AG04449 (cell line): Measurements from ENCODE around the gene AP5B1.

Source experiments
- CTCF ChIA-PET: fragments of 350-600 bp; formaldehyde crosslinking; extraction: SDS; loops from one replicate; lab custom pipeline; 2021; ENCODE audit warnings: antibody characterized with exemption; lab: Yijun Ruan, JAX
- POLR2A ChIA-PET: fragments of 400-600, 350-600 bp; formaldehyde crosslinking; extraction: SDS; loops from one replicate; lab custom pipeline; 2020; ENCODE audit warnings: antibody characterized with exemption, inconsistent platforms; lab: Yijun Ruan, JAX
- DNase-seq: peaks from one replicate; pipeline ENCODE4 v3.0.0-alpha.2; 2010; ENCODE audit warnings: low read depth, low spot score
- H3K4me3 ChIP-seq: 2 replicates; pipeline ENCODE4 v1.5.1; 2011; ENCODE audit warnings: low read depth, mild to moderate bottlenecking, control low read depth, low read length
- TF ChIP-seq, protein P1 (sequence below): IDR thresholded peaks from one replicate; pipeline ENCODE4 v1.5.1; 2011; ENCODE audit warnings: mild to moderate bottlenecking, moderate library complexity, low read length, control low read depth, inconsistent platforms; ENCODE audit not compliant: insufficient read depth; ENCODE audit errors: missing control alignments

The AP5B1 gene

DNA sequence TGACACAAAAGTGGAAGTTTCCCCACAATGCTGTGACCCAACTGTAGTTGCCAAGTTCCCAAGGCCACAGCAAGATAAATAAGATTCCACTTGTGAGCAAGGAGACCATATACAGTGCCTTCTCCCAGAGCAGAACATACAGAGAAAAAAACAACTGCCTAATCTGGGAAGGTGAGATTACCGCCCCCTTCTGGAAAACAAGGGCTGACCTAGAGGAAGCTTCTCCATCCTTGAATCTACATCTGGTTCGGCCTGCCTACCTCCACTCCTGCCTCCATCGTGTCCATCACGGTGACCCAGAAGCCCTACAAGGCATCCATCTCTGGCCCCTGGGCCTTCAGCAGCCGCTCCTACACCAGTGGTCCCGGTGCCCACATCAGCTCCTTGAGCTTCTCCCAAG lies 54.1 kb downstream of the AP5B1 start:
- TF ChIP-seq, protein P1, sequence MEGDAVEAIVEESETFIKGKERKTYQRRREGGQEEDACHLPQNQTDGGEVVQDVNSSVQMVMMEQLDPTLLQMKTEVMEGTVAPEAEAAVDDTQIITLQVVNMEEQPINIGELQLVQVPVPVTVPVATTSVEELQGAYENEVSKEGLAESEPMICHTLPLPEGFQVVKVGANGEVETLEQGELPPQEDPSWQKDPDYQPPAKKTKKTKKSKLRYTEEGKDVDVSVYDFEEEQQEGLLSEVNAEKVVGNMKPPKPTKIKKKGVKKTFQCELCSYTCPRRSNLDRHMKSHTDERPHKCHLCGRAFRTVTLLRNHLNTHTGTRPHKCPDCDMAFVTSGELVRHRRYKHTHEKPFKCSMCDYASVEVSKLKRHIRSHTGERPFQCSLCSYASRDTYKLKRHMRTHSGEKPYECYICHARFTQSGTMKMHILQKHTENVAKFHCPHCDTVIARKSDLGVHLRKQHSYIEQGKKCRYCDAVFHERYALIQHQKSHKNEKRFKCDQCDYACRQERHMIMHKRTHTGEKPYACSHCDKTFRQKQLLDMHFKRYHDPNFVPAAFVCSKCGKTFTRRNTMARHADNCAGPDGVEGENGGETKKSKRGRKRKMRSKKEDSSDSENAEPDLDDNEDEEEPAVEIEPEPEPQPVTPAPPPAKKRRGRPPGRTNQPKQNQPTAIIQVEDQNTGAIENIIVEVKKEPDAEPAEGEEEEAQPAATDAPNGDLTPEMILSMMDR = no peak
- POLR2A ChIA-PET = no interaction called here
- CTCF ChIA-PET = interaction anchor here (1.5 to 2.6 kb wide), 4 partner anchors 12 to 91 kb away, joined by 3 to 10 read pairs (median 7); no protein-coding TSS in a partner anchor
- no peak overlapping the region for H3K4me3 ChIP-seq
- DNase-seq = no peak
